GM10266 (cell line): ENCODE measurements around the gene SOD2.
"Not testable (repeated sequence)": the region's sequence is repeated elsewhere in the genome, so short reads cannot be mapped to it uniquely, and the experiment has no call there.

Experiments used
- DNase-seq: peaks from one replicate; pipeline ENCODE4 v3.0.0; 2012; ENCODE audit errors: extremely low spot score
- CTCF ChIP-seq: IDR thresholded peaks from 2 replicates; pipeline ENCODE4 v1.5.1; 2012; ENCODE audit warnings: mild to moderate bottlenecking, low read depth; ENCODE audit not compliant: control insufficient read depth, insufficient read depth; ENCODE audit errors: missing control alignments

The SOD2 gene

GRCh38 chr6:159693894-159694545, 979 bp upstream of the SOD2 start:
- no peak for DNase-seq
- TF ChIP-seq CTCF = no peak

- no peak for TF ChIP-seq CTCF
- DNase-seq = peak; percentile 69
These were observed 526 bp downstream of the SOD2 start for GRCh38 chr6:159692303-159693127.

GRCh38 chr6:159691963-159692287, 1.1 kb downstream of the SOD2 start:
- no peak for DNase-seq
- no peak for TF ChIP-seq CTCF

- DNase-seq = peak; percentile 67
These were observed 1.7 kb downstream of the SOD2 start for GRCh38 chr6:159691133-159691962.

GRCh38 chr6:159690135-159690534, 2.9 kb downstream of the SOD2 start:
- not testable (repeated sequence) for DNase-seq

More at GRCh38 chr6:159691133-159691962, 1.7 kb downstream of the SOD2 start:
- TF ChIP-seq CTCF = peak; percentile 69

- TF ChIP-seq CTCF = no peak
- DNase-seq = no peak
These were observed 4.0 kb downstream of the SOD2 start for GRCh38 chr6:159689001-159689400.

- no peak for DNase-seq
- no peak for TF ChIP-seq CTCF
These were observed 4.7 kb downstream of the SOD2 start for GRCh38 chr6:159688266-159688905.
